ENCODE data around the gene CYB561D1. TPM values are rescaled to one million over a fixed set of nuclear protein-coding genes. Genes with fewer than 3 reads are reported as not detected.

The CYB561D1 gene
- total RNA-seq, 1 experiment from 2014 or later, result 2.6 TPM

DNA sequence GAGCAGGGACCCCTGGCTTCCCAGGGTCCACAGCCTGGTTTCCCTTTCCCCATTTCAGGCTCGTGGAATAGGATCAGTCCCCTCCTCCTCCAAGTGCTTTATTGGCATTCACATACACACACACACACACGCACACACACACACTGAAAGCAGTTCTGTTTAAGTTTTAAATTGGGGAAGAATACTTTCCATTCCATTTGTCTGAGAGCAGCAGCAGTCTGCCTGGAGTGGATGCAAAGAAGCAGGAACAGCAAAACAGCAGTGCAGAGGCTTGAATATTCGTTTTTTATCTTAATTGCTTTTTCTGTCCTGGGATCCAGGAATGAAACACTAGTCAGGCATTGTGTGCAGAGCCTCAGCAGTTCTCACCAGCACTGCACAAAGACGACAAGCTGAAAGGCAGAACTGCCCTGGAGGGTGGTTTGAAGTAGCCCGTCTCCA, 7.1 kb downstream of the CYB561D1 start:
- DNase-seq (ENCODE audit: low spot score), result no peak

DNA sequence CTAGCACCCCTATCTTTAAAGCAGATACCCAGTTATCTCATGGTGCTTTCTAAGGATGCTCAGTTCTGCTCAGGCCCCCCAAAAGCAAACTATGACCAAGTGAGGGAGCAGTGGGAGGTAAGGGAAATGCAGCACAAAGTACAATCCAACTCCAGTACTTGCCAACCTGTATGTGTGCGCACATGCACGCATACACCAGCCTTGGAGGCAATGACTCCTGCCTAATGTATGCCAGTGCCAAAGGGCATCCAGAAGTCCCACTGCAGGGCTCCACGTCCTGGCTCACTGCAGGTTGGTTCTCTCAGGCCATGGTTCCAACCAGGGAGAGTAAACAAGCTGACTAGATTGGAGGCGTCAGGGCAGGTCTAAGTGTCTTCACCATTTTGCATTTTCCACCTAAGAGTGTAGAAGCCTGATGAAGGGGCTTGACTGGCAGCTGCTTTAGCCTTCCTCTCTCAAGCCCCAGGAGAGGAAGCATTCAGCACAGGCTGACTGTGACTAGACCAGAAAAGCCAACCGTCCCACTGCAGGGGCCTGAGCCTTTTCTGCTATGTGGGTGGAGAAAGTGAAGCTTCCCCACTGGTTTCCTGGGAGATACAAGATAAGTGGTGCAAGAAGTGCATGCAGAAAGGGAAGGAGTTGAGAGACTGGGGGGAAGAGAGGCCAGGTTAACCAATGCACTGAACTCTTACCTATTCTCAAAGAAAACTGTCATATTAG, 7.9 kb downstream of the CYB561D1 start:
- DNase-seq (ENCODE audit: low spot score), result no peak

DNA sequence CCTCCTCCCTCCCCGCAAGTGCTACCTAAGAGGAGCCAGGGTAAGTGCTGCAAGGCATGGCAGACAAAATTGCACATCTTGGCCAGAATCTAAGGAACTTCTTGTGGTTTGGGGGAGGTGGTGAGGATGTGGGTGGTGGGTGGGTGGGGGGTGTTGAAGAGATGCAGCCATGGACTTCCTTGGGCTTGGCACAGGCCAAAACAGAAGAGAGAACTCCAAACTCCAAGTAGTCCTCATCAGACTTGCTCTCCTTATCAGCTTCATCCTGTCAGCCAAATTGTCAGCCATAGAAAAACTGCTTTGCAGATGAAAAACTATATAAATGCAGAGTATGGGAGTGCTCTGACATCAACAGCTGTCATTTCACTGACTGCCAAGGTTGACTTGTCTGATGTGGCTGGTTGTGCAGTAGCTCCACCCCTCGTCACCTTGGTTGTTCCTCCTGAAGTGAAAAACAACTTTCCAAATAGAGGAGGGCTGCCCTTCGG, 8.5 kb downstream of the CYB561D1 start:
- DNase-seq (ENCODE audit: low spot score), result no peak

DNA sequence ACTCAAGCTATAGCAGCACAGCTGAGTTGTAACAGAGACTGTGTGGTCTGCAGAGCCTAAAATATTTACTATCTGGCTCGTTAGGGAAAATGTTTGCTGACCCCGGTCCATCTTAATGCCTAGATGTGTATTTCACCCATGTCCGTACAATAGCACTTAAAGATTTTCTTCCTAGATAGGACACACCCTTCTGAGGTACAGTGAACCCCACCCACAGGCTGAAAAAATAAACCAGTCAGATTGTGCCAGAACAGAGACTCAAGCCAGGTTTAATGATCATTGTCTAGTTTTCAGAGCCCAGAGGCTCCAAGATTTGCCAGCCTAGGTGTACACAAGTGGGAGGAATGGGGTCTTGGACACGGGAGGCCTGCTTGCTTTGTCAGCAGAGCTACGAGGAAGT, 10.0 kb downstream of the CYB561D1 start:
- no peak for DNase-seq (ENCODE audit: low spot score)

DNA sequence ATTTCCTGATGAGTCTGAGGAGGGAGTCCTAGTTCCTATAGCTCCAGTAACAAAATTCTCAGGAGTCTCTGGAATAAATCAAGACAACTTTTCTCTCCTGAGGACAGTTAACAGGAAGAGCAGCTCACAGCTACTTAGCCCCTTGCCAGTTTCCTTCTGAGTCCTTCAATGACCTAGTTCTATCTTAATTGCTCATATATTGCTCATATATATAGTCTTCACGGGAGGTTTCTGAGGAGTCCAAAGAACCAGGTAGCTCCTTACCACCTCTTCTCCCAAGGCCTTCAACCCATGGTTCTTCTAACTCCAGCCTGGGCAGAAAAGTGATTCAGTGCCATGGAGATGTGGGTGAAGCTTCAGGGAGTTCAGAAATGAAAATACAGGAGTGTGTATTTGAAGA, 11.1 kb downstream of the CYB561D1 start:
- no peak for DNase-seq (ENCODE audit: low spot score)

DNA sequence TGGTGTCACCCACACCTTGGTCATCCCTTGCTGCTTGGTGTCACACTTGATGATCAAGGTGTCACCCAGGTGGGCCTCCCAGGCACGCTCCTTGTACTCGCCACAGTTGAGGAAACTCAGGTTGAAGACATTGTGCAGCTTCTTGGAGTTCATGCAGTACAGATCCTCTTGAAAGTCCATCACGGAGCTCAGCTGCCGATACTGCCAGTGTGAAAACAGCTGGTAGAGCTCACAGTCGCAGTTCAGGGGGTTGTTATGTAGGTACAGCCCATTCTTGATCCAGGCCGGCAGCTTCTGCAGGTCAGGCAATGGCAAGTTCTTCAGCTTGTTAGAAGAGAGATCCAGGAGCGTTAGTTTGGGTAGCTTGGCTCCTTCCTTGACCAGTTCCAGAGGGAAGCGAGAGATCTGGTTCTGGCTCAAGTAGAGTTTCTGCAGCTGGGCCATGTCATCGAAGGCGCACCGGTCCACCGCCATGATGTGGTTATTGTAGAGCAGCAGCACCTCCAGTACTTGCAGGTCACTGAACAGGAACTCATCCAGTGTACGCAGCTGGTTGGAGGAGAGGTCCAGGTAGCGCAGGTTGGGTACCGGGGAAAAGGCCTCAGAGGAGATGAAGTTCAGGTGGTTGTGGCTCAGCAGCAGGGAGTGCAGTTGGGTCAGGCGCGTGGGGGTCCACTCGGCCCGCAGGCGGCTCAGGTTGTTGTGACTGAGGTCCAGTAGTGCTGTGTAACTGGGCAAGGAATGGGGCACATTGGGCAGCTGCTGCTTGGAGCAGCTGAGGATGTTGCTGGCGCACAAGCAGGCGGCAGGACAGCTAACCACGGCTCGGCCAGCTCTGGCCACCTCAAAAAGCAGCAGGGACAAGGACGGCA, 14.3 kb downstream of the CYB561D1 start:
- no peak for DNase-seq (ENCODE audit: low spot score)

DNA sequence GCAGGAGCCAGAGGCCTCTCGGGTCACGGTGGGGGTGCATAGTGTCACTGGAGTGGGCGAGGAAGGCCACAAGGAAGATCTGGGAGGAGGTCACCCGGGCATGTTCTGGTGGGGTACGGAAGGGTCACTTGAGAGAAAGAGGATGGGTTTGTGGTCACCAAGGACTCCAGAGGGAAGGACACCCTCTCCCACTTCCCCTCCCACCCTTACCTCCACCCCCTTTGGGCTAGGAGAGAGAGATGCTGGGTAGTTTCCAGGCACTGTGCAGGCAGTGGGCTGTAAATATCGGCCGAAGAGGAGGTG, 14.9 kb downstream of the CYB561D1 start:
- no peak for DNase-seq (ENCODE audit: low spot score)

DNA sequence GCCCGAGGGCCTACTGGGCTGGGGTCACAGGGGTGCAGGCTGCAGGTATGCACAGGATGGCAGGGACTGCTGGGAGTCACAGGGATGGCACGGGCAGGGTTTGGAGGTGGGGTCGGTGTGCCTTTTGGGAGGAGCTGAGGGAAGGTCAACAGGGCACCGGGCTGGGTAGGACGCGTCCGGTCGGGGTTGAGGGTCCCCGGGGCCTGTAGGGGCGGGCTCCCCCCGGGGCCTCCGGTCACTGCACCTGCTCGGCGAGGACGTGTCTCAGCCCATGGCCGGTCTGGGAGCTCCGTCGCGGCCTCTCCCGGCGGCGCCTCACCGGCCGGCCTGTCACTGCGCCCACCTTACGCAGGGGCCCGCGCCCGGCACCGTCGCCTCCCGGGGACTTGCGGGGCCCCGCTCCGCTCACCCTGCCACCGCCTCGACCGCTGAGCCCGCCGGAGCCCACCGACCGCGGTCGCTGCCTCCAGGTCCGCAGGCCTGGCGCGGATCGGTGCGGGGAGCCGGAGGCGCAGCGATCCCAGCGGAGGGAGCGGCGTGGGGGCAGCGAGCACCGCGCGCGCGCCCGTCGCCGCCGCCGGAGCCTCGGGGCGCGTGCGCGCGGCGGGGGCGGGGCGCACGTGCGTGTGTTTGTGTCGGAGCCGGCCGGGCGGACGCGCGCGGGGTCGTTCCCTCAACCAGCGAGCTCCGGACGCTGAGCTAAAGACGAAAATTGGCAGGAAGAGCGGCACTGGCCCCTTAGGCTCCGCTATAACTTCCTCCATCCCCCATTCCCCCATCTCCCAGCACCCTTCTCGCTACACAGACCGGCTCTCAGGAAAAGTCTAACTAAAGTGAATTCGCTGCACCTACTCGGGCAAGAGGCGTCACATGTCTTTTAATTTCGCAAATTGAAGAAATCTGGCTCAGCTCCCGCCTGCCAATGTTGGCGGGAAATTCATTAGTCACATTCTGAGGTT, 15.6 kb downstream of the CYB561D1 start, which contains the start of gene AMIGO1:
Gene AMIGO1, minus strand, starts transcription at position 552 of the 959 bp plus-strand sequence. CDS start 815 bp downstream, outside the sequence.
- no peak for DNase-seq (ENCODE audit: low spot score)

DNA sequence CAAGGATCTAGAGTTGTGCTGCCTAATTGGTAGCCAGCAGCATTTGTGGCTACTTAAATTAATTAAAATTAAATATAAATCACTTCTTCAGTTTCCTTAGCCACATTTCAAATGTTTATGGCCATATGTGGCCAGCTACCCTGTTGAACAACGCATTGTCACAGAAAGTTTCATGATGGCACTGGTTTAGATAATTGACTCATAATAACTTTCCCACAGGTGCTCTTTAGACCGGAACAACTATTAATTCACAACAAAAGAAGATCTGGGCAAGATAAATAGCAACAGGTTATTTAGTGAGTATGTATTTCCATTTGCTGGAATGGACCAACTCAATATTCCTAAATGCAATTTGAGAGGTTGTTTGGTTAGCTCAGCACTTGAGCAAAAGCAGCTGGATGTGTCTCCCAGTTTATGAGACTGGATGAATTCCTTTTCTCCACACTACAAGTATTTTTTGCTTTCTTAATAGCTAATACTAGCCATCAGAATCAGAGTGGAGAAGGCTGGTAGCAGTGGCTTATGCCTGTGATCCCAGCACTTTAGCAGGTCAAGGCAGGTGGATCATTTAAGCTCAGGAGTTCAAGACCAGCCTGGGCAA, 19.3 kb downstream of the CYB561D1 start:
- no peak for DNase-seq (ENCODE audit: low spot score)

DNA sequence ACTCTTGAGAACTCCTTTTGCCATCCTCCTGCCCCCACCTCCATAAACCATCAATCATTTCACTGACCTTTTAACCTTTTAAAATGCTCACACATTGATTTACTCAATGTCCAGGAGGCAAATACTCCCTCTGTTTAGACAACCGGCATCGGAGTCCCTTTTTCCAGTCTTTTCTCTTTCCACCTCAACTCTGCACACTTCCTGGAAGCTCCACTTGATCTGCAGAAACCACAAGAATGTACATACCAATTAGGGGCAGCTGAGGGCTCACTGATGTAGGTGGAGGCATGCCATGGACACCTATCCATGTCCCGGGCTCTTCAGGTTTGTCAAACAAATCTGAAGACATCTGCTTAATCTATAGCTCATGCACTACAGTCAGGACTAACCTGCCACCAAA, 21.0 kb downstream of the CYB561D1 start:
- DNase-seq (ENCODE audit: low spot score), result no peak

DNA sequence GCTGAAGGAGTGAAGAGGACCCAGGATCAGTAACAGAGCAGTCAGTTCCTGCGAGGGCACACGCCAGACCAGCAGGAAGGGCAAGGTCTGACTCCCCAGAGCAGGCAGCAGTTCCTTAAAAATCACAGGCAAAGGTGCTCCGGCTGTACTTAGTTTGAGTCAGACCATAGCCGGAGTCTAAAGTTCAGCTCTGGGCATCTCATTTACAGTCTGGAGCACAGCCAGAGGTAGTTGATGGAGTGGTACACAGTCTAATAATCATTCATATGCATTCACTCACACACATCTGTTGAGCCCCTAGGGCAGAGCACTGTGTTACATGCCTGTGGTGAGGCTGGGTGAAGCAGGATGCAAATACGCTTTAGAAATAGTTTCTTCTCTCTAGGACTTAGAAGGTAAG, 23.0 kb downstream of the CYB561D1 start:
- DNase-seq (ENCODE audit: low spot score), result no peak

DNA sequence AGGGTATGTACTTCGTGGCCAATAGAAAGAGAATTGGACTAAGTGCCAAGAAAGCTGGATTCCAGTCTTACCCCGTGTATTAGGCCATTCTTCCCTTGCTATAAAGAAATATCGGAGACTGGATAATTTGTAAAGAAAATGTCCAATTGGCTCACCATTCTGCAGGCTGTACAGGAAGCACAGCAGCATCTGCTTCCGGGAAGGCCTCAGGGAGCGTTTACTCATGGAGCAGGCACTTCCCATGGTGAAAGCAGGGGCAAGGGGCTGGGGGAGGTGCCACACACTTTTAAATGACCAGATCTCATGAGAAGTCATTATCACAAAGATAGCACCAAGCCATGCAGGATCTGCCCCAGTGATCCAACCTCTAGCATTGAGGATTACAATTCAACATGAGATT, 23.4 kb downstream of the CYB561D1 start:
- no peak for DNase-seq (ENCODE audit: low spot score)

DNA sequence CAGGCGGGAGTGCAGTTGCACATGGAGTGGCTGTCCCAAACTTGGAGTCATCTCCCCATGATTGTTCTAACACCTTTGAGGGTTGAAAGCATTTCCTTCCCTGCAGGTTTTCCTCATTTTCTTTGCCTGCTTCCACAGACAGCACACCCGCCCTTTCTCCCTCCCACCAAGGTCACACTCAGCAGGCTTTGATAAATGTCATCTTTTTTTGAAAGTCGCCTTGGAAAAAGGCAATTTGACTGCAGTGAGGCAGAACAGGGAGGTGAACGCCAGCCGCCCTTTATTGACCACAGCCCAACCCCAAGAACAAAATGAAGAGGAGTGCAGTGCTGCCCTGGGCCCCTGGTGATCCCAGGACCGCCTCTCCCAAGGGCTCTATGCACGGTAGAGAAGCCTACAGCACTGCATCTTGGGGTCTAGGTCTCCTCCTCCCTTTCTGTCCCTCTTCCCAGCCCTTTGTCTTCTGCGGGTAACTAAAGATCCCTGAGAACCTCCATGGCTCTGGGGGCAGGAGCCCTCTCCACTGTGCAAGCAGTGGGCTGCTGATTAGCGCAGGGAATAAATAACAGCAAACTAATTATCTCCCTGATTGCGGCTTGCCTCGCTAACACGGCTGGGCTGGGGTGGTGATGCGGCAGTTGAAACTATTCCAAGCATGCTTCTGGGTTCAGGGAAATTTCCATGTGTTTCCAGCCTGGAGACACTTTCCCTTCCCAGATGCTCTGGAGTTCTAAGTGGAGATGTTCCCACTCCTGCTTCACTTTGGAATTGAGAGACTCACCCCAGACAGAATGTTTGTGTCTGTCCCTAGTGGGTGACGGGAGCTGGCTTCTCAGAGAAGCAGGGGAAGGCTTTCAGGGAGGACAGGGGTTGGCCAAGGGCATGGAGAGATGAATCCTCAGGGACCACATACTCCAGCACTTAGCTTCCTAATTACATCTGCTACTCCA, 27.4 kb downstream of the CYB561D1 start:
- DNase-seq (ENCODE audit: low spot score), result no peak

DNA sequence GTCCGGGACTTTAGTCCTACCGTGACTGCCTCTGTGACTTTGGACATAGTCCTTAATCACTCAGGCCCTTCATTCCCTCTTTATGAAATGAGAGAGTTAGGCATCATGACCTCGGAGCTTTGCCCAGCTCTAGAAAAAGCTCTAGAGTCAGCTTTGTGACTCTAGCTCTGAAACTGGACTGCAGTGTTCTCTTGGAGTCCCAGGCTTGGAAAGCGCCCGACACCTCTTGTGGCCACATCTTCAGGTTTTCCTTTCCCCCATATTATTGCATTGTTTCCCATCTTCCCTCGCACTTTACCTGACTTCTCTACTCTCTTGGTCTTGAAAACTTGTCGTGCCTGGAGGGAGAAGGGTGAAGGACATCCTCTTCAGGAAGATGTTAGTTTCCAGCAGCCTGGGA, 28.1 kb downstream of the CYB561D1 start:
- no peak for DNase-seq (ENCODE audit: low spot score)

DNA sequence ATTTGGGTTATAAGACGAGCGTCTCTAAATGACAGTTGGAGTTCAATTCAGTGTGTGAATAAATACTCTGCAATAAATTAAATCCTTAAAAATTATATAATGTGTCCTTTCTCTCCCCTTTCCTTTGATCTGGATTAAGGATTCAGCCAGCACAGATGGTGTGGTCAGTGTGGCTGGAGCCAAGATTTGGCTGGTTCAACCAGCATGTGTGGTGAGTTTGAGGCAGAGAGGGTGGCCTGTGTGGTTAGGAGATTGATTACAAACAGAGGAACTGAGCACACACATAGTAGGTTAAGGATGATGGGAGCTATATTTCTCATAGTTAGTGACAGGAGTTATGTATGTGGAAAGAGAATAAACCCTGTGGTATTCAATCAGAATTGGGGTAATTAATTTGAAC, 29.8 kb downstream of the CYB561D1 start:
- DNase-seq (ENCODE audit: low spot score), result no peak

DNA sequence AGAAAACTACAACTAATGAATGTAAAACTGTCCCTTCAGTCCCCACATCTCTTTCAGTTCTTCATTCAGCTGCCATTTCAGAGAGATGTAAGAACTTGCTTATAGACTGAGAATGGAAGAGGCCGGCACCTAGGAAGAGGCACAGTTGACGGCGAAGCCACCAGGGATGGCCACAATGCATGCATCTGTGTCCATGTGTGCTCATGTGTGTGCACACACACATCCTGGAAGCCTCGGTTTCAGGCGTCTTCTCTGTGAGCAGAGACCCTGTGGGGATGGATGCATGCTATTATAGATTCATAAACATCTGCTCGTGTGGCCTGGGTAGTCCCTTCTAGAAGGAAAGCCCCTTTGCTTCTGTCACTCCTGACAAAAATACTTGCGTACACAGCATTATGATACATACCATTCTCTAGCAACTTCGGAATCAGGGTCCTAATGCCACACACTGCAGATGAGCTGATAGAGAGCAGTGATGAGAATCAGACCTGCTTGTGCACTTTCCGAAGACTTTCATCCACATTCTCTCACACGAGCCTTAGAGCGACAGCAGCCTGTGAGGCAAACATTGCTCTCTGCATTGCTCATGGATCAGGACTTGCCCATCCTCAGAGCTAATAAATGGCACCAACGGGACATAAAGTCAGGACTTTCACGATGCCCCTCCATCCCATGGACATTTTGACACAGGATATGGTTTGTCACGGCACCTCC, 33.4 kb downstream of the CYB561D1 start:
- DNase-seq (ENCODE audit: low spot score), result no peak

DNA sequence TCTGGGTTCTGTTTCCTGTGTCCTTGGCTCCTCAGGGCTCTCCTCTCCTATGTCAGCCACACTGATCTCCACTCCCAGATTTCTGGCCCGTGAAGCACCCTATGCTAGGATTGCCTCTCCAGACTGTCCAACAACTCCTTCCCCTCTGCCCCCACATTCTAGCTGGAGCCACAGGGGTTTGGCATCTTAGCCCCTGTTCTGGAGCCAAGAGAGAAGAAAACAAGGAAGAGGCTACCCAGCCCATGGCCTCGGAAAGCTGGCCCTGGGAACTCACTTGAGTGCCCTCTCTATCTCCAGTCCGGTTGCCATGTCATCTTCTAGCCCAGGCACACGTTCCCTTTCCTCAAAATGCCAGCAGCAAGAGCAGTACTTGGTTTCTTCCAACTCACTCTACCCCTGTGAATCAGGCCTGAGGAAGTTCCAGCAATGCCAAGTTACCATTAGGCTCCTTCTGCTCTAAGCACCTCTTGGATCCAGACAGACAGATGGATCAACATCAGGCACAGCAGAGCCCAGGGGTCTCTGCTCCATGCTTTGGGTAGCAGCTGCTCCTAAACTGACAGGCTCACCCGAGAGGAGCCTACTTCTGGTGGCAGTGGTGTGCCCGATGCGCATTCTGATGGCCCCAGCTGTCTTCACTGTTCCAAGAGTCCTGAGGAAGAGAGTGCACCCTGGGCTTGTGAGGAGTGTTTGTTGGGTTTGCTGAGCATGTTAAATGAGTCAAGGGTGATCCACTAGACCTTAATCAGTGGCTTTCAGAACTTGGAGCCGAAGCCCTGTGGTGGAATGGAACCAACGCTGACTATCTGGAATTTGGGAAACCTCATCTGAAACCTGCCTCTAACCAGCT, 34.2 kb downstream of the CYB561D1 start:
- no peak for DNase-seq (ENCODE audit: low spot score)

DNA sequence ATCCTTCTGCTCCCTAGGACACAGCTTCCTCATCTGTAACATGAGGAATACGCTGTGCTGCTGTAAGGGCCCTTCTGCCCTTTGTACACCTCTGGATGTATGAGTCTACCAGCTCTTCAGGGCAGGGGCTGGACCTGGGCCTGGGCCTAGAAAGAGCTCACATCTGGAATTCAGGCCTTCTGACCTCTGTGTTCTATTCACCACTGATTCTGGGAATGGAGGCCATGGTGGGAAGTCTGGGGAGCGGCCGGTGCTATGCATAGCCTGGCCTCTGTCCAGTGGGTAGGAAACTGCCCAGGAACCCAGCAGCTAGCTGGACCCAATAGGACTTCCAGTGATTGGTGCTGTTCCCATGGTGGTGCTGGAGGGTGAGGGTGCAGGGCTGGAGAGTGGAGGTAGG, 34.8 kb downstream of the CYB561D1 start:
- no peak for DNase-seq (ENCODE audit: low spot score)
